Measurements from ENCODE around the gene ADAMTS14.

- TF ChIP-seq POLR2A (IDR thresholded peaks at IDR 0.05; ENCODE audit: low read length) = no peak
- no peak for TF ChIP-seq GATA1 (IDR thresholded peaks at IDR 0.05; ENCODE audit: low read depth, low read length)
Measured at GRCh38 chr10:70753026-70753663, 80.8 kb downstream of the ADAMTS14 start.

Data from erythroblast (primary cell).